ENCODE measurements around the gene NR2F2.

GRCh38 chr15:96307856-96308394 lies 22.6 kb upstream of the NR2F2 start:
- no peak for TF ChIP-seq POLR2A (IDR thresholded peaks at IDR 0.05; ENCODE audit: low read length)
- TF ChIP-seq GATA1 (IDR thresholded peaks at IDR 0.05; ENCODE audit: low read depth, low read length) = no peak
